Suprapubic skin (tissue), 4 donors: Measurements from ENCODE around the gene SLC16A10.

Source experiments
- EP300 ChIP-seq: sonication (generic); formaldehyde crosslinking; IDR thresholded peaks from one replicate; pipeline ENCODE4 v1.6.1; 2017; ENCODE audit warnings: antibody characterized with exemption
- POLR2AphosphoS5 ChIP-seq, 3 donors: sonication (generic); formaldehyde crosslinking; IDR thresholded peaks; one replicate each; pipeline ENCODE4 v1.6.1; 2017; ENCODE audit warnings: antibody characterized with exemption in 3 of 3
- TF ChIP-seq, protein P1 (sequence below), 2 donors: fragments of 200-600 bp in 1 of 2; fragments of 450-650 bp in 1 of 2; sonication (generic) in 1 of 2; IDR thresholded peaks; one replicate each; pipeline ENCODE4 v1.5.1; 2016 to 2019; ENCODE audit warnings: antibody characterized with exemption in 2 of 2, mild to moderate bottlenecking in 1 of 2, moderate library complexity in 1 of 2

DNA sequence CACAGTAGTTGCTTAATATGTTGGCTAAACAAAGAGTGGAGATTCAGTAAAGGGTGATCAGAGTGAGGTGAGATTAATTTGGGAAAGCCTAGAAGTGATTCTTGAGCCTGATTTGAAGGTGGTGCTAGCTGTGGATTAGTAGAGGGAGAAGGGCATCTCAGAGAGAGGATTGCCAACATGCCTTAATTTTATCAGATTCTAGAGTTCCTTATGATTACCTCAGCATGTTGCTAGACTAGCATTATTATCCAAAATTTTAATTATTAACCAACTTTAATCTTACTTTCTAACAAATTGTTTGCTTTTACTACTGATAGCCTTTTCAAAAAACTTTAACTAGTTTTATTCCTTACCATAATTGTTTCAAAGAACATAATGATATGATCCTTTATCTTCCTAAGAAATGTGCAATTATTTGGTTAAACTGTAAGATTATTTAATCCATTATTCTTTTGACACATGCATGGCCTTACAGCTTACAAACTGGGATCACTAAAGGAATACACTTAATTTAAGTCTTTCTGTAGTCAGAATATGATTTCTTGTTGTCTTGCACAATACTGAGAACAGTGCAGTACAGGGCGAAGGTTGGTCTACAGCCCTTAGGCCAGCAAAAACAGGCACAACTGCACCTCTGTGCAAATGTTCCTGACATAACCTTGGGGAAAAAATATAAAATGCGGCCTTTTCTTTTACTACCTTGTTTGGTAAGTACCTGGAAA, 88.9 kb downstream of the SLC16A10 start:
- TF ChIP-seq, protein P1, sequence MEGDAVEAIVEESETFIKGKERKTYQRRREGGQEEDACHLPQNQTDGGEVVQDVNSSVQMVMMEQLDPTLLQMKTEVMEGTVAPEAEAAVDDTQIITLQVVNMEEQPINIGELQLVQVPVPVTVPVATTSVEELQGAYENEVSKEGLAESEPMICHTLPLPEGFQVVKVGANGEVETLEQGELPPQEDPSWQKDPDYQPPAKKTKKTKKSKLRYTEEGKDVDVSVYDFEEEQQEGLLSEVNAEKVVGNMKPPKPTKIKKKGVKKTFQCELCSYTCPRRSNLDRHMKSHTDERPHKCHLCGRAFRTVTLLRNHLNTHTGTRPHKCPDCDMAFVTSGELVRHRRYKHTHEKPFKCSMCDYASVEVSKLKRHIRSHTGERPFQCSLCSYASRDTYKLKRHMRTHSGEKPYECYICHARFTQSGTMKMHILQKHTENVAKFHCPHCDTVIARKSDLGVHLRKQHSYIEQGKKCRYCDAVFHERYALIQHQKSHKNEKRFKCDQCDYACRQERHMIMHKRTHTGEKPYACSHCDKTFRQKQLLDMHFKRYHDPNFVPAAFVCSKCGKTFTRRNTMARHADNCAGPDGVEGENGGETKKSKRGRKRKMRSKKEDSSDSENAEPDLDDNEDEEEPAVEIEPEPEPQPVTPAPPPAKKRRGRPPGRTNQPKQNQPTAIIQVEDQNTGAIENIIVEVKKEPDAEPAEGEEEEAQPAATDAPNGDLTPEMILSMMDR (IDR thresholded peaks at IDR 0.05), result no peak
- TF ChIP-seq EP300 (no peak), POLR2AphosphoS5 (IDR thresholded peaks at IDR 0.05) (no peak)
